Measurements from ENCODE around the gene RTP3.

- TF ChIP-seq CTCF (IDR thresholded peaks at IDR 0.05; ENCODE audit: low read depth, low read length) = no peak
- no peak for TF ChIP-seq EZH2phosphoT487 (IDR thresholded peaks at IDR 0.05; ENCODE audit: low read depth)
These were observed 30.2 kb upstream of the RTP3 start for GRCh38 chr3:46467562-46467961.
